Lower leg skin (tissue), 4 donors: ENCODE data around the gene KLF7. TPM values are rescaled to one million over a fixed set of nuclear protein-coding genes. Genes with fewer than 3 reads are reported as not detected.

Experiments used
- DNase-seq, 2 donors: peaks; one replicate each; pipeline ENCODE4 v3.0.0-alpha.2; 2019; ENCODE audit warnings: low spot score in 2 of 2
- H3K4me3 ChIP-seq: fragments of 200-600 bp; sonication (generic); 2 replicates; pipeline ENCODE4 v1.5.1; 2017; ENCODE audit warnings: mild to moderate bottlenecking, low read depth; ENCODE audit not compliant: poor library complexity, severe bottlenecking
- POLR2A ChIP-seq, 2 donors: fragments of 450-650 bp; IDR thresholded peaks; one replicate each; pipeline ENCODE4 v1.6.1; 2016 to 2017; ENCODE audit warnings: antibody characterized with exemption in 2 of 2, mild to moderate bottlenecking in 1 of 2, moderate library complexity in 1 of 2
- WGBS, 2 donors: methylation state at CpG; one replicate each; pipeline ENCODE4 v1.1.5; 2018; 5-methylcytosine and 5-hydroxymethylcytosine counted together
- intact Hi-C: fragments of 100-400 bp; cut with DNase I; formaldehyde crosslinking; loops from one replicate; pipeline ENCODE4 v1.15.0; 2023; ENCODE audit warnings: low total_unique reads
- total RNA-seq, 4 donors: library from RNA; depleted of rRNA; stranded (reverse); fragments of >200 nt; gene quantifications; one replicate each; pipeline ENCODE4 v1.1.0, GENCODE V29; 2016
- TF ChIP-seq, protein P1 (sequence below), 3 donors: fragments of 450-650 bp; IDR thresholded peaks; one replicate each; pipeline ENCODE4 v1.5.1; 2016; ENCODE audit warnings: antibody characterized with exemption in 3 of 3, mild to moderate bottlenecking in 3 of 3, moderate library complexity in 2 of 3

Gene KLF7
- total RNA-seq, 4 donors from 2014 or later = 10.7 to 26.4 (median 13.5) TPM

DNA sequence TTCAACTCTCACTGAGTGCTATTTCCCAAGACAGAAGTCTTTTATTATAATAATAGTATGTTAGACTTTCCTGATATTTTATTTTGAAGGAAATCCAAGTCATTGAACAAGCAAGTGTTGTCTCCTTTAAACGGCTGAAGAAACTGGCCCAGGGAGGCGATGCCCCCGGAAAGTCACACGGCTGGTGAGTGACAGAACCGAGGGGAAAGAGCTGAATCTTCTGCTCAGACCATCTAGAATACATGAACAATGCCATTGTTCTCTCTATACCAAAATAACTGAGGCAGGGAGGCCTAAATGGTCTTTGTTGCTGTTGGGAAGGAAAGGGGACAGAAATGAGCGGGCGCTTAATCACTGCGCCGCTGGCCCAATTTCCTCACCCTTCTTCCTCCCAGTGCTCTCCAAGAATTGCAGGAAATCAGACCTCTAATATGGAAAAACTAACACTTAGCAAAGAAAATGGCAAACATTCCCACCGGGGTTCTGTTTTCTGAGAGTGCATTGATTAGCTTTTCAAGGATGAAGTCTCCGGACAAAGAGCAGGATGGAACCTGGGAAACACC, 101.5 kb downstream of the KLF7 start:
- intact Hi-C loops = loop anchor here (5.0 kb wide), 1 partner anchor 803 kb away; no protein-coding TSS in a partner anchor
- no peak overlapping the region for H3K4me3 ChIP-seq
- TF ChIP-seq, protein P1, sequence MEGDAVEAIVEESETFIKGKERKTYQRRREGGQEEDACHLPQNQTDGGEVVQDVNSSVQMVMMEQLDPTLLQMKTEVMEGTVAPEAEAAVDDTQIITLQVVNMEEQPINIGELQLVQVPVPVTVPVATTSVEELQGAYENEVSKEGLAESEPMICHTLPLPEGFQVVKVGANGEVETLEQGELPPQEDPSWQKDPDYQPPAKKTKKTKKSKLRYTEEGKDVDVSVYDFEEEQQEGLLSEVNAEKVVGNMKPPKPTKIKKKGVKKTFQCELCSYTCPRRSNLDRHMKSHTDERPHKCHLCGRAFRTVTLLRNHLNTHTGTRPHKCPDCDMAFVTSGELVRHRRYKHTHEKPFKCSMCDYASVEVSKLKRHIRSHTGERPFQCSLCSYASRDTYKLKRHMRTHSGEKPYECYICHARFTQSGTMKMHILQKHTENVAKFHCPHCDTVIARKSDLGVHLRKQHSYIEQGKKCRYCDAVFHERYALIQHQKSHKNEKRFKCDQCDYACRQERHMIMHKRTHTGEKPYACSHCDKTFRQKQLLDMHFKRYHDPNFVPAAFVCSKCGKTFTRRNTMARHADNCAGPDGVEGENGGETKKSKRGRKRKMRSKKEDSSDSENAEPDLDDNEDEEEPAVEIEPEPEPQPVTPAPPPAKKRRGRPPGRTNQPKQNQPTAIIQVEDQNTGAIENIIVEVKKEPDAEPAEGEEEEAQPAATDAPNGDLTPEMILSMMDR (IDR thresholded peaks at IDR 0.05) = no peak
- no peak for TF ChIP-seq POLR2A (IDR thresholded peaks at IDR 0.05)
- no peak for DNase-seq
- WGBS, 2 donors = 86 to 88% methylated on average over 11 of the region's 11 CpGs

- no peak for DNase-seq
- intact Hi-C loops = loop anchor here (5.0 kb wide), 1 partner anchor 806 kb away; no protein-coding TSS in a partner anchor
- 43 to 51% methylated on average over 1 of the region's 1 CpG for WGBS, 2 donors
- TF ChIP-seq, protein P1 (IDR thresholded peaks at IDR 0.05) = no peak
- no peak for TF ChIP-seq POLR2A (IDR thresholded peaks at IDR 0.05)
- H3K4me3 ChIP-seq = no peak overlapping the region
Measured at GRCh38 chr2:207061181-207061580, 104.6 kb downstream of the KLF7 start.

- WGBS, 2 donors = 83 to 91% methylated on average over 6 of the region's 6 CpGs
- no peak for TF ChIP-seq POLR2A (IDR thresholded peaks at IDR 0.05)
- intact Hi-C loops = no loop called here
Measured at GRCh38 chr2:207055257-207055656, 110.5 kb downstream of the KLF7 start.

GRCh38 chr2:207054521-207054920, 111.2 kb downstream of the KLF7 start:
- intact Hi-C loops = no loop called here
- no peak for DNase-seq
- no peak overlapping the region for H3K4me3 ChIP-seq
- WGBS, 2 donors = 56 to 57% methylated on average over 4 of the region's 4 CpGs
- TF ChIP-seq, protein P1 (IDR thresholded peaks at IDR 0.05) = no peak
- TF ChIP-seq POLR2A (IDR thresholded peaks at IDR 0.05) = no peak

More at GRCh38 chr2:207055257-207055656, 110.5 kb downstream of the KLF7 start:
- no peak for DNase-seq
- no peak overlapping the region for H3K4me3 ChIP-seq

DNA sequence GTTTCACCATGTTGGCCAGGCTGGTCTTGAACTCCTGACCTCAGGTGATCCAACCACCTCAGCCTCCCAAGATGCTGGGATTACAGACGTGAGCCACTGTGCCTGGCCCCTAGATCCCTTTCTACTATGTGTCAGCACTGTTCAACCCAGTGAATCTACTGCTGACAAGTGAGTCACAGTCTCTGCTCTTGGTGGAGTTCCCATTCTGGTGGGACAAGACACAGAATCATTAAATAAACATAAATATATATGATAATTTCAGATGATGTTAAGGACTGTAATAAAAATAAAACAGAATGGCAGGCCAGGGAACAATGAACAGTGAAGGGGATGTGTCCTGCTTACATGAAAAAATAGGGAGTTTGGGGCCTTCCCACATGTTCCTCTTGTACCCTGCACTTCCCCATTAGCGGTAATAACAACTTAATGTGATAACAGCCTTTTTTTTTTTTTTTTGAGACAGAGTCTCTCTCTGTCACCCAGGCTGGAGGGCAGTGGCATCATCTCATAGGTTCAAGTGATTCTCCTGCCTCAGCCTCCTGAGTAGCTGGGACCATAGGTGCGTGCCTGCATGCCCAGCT, 114.3 kb downstream of the KLF7 start:
- TF ChIP-seq POLR2A (IDR thresholded peaks at IDR 0.05) = no peak
- TF ChIP-seq, protein P1 (IDR thresholded peaks at IDR 0.05) = no peak
- no peak overlapping the region for H3K4me3 ChIP-seq
- whole genome bisulfite sequencing, 2 donors = 79 to 87% methylated on average over 3 of the region's 3 CpGs
- DNase-seq = no peak
- intact Hi-C loops = no loop called here

DNA sequence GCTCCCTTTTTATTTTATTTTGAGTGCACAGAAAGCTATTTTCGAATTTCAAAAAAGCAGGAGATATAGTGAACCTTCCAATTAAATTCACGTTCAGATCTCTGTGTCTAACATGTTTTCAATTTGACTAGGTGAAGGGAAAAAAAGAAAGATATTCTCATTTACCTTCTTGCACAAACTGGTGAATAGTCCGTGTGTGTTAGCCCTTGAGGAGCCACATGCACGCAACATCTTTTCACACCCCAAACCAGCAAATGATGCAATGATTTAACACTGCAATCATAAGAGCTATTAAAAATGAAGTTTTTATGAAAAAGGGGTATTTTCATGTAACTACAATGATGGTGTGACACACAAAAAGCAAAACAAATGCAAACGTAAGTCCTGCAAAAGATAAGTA, 116.6 kb downstream of the KLF7 start:
- no peak overlapping the region for H3K4me3 ChIP-seq
- DNase-seq = no peak
- 64 to 74% methylated on average over 5 of the region's 5 CpGs for WGBS, 2 donors
- intact Hi-C loops = no loop called here
- no peak for TF ChIP-seq POLR2A (IDR thresholded peaks at IDR 0.05)
- TF ChIP-seq, protein P1 (IDR thresholded peaks at IDR 0.05) = no peak
